AG10803 (cell line): ENCODE data around the gene FHL1.
A peak's percentile ranks its signal among the peaks of the same experiment; 100 is the strongest.

ENCODE experiments used
- DNase-seq: peaks from one replicate; pipeline ENCODE4 v3.0.0; 2010; ENCODE audit warnings: low read depth
- H3K4me3 ChIP-seq: 2 replicates; pipeline ENCODE4 v1.5.1; 2011; ENCODE audit warnings: mild to moderate bottlenecking, low read length, control low read depth
- TF ChIP-seq, protein P1 (sequence below): conservative IDR thresholded peaks from 2 replicates; pipeline ENCODE4 v1.5.1; 2011; ENCODE audit warnings: mild to moderate bottlenecking, low read length, control low read depth, inconsistent platforms

The FHL1 gene

DNA sequence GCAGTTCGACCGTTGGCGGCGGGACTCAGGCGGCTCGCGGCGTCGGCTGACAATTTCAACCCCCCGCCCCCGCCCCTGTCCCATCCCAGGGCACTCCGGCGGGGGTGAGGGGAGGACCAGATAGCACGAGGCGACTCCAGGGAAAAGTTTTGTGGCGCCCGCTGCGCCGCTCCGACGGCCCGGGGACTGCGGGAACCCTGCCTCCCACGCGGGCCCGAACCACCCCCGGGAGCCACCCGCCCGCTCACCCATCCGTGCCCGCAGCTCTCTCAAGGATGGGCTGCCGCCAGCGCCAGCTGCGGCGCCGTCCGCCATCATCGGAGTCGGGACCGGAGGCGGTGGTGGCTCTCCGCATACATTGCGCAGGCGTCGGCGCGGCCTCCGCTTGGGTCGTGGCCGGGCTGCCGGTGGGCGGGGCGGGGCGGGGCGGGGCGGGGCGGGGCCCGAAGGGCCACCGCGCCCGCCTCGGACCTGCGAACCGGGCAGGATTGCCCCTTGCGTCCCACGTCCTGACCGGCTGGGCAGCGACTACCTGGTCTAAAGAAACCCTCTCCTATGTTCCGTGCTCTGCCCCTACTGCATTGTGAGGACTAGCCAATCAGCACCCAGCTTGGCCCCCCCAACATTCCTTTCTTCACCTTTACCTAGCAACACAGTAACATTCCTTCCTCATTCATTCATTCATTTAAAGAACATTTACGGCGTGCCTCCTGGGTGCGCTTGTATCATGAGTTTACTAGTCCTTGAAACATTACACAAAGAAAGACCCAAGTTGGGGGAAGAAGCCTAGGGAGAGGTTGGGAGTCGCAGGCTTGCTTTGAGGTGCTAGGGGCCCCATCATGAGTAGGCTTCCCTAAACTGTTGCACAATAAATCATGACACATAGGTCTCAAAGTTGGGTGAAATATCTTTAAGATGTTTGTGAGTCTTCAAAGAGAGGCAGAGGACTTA lies 104.0 kb downstream of the FHL1 start, which contains the start of gene MAP7D3:
Gene MAP7D3, minus strand, starts transcription at position 360 of the 951 bp plus-strand sequence. Its CDS starts 42 bp downstream, at position 318.
- TF ChIP-seq, protein P1, sequence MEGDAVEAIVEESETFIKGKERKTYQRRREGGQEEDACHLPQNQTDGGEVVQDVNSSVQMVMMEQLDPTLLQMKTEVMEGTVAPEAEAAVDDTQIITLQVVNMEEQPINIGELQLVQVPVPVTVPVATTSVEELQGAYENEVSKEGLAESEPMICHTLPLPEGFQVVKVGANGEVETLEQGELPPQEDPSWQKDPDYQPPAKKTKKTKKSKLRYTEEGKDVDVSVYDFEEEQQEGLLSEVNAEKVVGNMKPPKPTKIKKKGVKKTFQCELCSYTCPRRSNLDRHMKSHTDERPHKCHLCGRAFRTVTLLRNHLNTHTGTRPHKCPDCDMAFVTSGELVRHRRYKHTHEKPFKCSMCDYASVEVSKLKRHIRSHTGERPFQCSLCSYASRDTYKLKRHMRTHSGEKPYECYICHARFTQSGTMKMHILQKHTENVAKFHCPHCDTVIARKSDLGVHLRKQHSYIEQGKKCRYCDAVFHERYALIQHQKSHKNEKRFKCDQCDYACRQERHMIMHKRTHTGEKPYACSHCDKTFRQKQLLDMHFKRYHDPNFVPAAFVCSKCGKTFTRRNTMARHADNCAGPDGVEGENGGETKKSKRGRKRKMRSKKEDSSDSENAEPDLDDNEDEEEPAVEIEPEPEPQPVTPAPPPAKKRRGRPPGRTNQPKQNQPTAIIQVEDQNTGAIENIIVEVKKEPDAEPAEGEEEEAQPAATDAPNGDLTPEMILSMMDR: no peak

GRCh38 chrX:136255541-136255940 lies 108.2 kb downstream of the FHL1 start:
- H3K4me3 ChIP-seq: peak overlapping the region; percentile 8
- peak; percentile 18 for DNase-seq
- TF ChIP-seq, protein P1: no peak

More for the DNA sequence above, 104.0 kb downstream of the FHL1 start, which contains the start of gene MAP7D3:
- peak within 1 kb of the TSS; percentile 73 for H3K4me3 ChIP-seq
- DNase-seq: peak; percentile 39

- peak overlapping the region; percentile 20; the same call in 1 of the 2 replicates for H3K4me3 ChIP-seq
- peak; percentile 8 for DNase-seq
- TF ChIP-seq, protein P1: no peak
These were observed 108.7 kb downstream of the FHL1 start for GRCh38 chrX:136256026-136256425.

DNA sequence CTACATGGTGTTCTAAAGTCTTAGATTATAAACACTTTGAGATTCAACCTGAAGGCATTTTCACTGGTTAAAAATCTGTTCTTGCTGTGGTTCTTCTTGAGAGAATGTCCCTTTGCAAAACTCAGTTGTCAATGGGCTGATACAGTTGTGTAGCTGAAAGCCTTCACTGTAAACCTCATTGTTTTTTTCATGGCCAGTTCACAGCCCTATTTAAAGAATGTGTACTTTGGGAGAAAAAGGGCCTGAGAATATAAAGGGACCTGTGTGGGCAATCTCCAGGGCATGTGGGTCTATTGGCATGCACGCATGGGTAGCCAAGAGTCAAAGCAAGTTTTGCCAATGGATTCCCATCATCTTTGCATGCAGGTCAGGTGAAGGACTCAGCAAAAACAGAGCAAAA lies 111.6 kb downstream of the FHL1 start:
- TF ChIP-seq, protein P1: no peak
- DNase-seq: no peak

DNA sequence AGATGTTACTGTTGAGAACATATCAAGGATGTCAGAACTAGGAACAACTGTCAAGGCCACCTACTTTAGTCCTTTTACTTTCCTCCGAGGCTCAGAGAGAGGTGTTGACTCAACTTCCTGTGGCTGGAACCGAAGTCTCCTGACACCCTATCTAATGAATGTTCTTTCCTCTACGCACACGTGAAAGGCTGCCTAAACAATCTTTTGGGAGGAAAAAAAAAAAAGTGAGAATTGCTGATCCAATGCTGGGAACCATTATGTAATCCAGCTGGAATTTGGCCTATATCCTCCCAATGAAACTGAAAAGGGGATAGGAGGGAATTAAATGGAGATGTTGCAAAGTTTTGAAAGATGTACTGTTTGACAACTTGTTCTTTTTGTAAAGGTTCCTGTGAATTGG lies 112.2 kb downstream of the FHL1 start:
- no peak overlapping the region for H3K4me3 ChIP-seq
- peak; percentile 73 for DNase-seq
- TF ChIP-seq, protein P1: no peak

More for the DNA sequence above, 111.6 kb downstream of the FHL1 start:
- no peak overlapping the region for H3K4me3 ChIP-seq

DNA sequence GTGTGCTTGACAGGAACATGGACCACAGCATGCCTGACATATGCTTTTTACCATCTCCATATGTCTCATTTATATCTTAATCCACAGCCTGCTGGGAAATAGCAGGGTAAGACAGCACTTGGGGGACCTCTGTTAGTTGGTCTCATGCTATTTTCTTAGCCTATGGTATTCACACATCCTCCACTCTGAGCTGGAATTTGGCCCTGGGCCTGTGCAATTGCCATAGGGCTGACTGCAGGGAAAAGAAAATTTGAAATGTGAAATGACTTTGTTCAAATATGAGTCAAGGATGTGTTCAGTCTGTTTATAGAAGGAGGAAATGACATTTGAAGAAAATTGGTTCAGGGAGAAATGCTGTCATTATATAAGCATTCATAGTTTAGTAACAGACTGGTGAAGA lies 113.4 kb downstream of the FHL1 start:
- peak; percentile 77 for DNase-seq
- no peak overlapping the region for H3K4me3 ChIP-seq
- TF ChIP-seq, protein P1: no peak
